Measurements from ENCODE around the gene SUGCT. TPM values are rescaled to one million over a fixed set of nuclear protein-coding genes. Genes with fewer than 3 reads are reported as not detected.

SUGCT gene
- total RNA-seq, 2 experiments from 2014 or later = 0.95 to 1.2 TPM

- intact Hi-C loops (cut with DNase I, micrococcal nuclease) = no loop called here
- DNase-seq (no peak), ATAC-seq (ENCODE audit: poor library complexity) (no peak)
- Histone ChIP-seq H3K27me3 (ENCODE audit: control insufficient read depth in 1 of 2, insufficient read depth in 2 of 2, low read length in 2 of 2) (no peaks in the 10 kb centered on the region), H3K4me1 (ENCODE audit: insufficient read depth, low read length) (no peaks in the 10 kb centered on the region), H3K27ac (ENCODE audit: low read depth in 1 of 2, low read length in 2 of 2) (no peak overlapping the region), H3K4me3 (ENCODE audit: low read length) (no peak overlapping the region), H3K9me3 (ENCODE audit: control insufficient read depth in 1 of 2, insufficient read depth in 1 of 2, low read length in 2 of 2) (no peaks in the 10 kb centered on the region), H3K36me3 (ENCODE audit: insufficient read depth, low read length) (no peaks in the 10 kb centered on the region)
- no peaks in the 10 kb centered on the region for H3K9me3 Mint-ChIP-seq
- no peaks in the 10 kb centered on the region for H3K27me3 Mint-ChIP-seq
- POLR2A ChIA-PET = no interaction called here
- H3K4me3 Mint-ChIP-seq = no peak overlapping the region
- no peak overlapping the region for H3K27ac Mint-ChIP-seq
- TF ChIP-seq CTCF (IDR thresholded peaks at IDR 0.05) = no peak
- H3K36me3 Mint-ChIP-seq (ENCODE audit: low read depth) = no peaks in the 10 kb centered on the region
- no peaks in the 10 kb centered on the region for H3K4me1 Mint-ChIP-seq (ENCODE audit: low read depth)
- CTCF ChIA-PET = no interaction called here
Observed at GRCh38 chr7:40482845-40483244, 348.0 kb downstream of the SUGCT start.

- TF ChIP-seq CTCF (IDR thresholded peaks at IDR 0.05) = no peak
- H3K4me1 ChIP-seq (ENCODE audit: insufficient read depth, low read length) = no peaks in the 10 kb centered on the region
- CTCF ChIA-PET = no interaction called here
- Mint-ChIP-seq H3K27me3 (no peaks in the 10 kb centered on the region), H3K4me3 (no peak overlapping the region), H3K36me3 (ENCODE audit: low read depth) (no peaks in the 10 kb centered on the region), H3K9me3 (no peaks in the 10 kb centered on the region), H3K4me1 (ENCODE audit: low read depth) (no peaks in the 10 kb centered on the region), H3K27ac (no peak overlapping the region)
- H3K27ac ChIP-seq (ENCODE audit: low read depth in 1 of 2, low read length in 2 of 2) = no peak overlapping the region
- no peaks in the 10 kb centered on the region for H3K9me3 ChIP-seq (ENCODE audit: control insufficient read depth in 1 of 2, insufficient read depth in 1 of 2, low read length in 2 of 2)
- H3K27me3 ChIP-seq (ENCODE audit: control insufficient read depth in 1 of 2, insufficient read depth in 2 of 2, low read length in 2 of 2) = no peaks in the 10 kb centered on the region
- DNase-seq (no peak), ATAC-seq (ENCODE audit: poor library complexity) (no peak)
- intact Hi-C loops (cut with DNase I, micrococcal nuclease) = no loop called here
- no peak overlapping the region for H3K4me3 ChIP-seq (ENCODE audit: low read length)
- POLR2A ChIA-PET = no interaction called here
- H3K36me3 ChIP-seq (ENCODE audit: insufficient read depth, low read length) = no peaks in the 10 kb centered on the region
Observed at GRCh38 chr7:40483630-40484029, 348.8 kb downstream of the SUGCT start.

GRCh38 chr7:40489844-40490602 is 355.2 kb downstream of the SUGCT start:
- no peak overlapping the region for H3K27ac Mint-ChIP-seq
- H3K4me1 ChIP-seq (ENCODE audit: insufficient read depth, low read length) = no peaks in the 10 kb centered on the region
- no peak for DNase-seq
- no peak overlapping the region for H3K4me3 Mint-ChIP-seq
- H3K27me3 Mint-ChIP-seq = no peaks in the 10 kb centered on the region
- no peaks in the 10 kb centered on the region for H3K9me3 ChIP-seq (ENCODE audit: control insufficient read depth in 1 of 2, insufficient read depth in 1 of 2, low read length in 2 of 2)
- no peaks in the 10 kb centered on the region for H3K36me3 Mint-ChIP-seq (ENCODE audit: low read depth)
- H3K9me3 Mint-ChIP-seq = peaks cover 3% of the 10 kb centered on the region
- ATAC-seq (ENCODE audit: poor library complexity) = no peak
- no peaks in the 10 kb centered on the region for H3K36me3 ChIP-seq (ENCODE audit: insufficient read depth, low read length)
- H3K4me3 ChIP-seq (ENCODE audit: low read length) = no peak overlapping the region
- TF ChIP-seq CTCF (IDR thresholded peaks at IDR 0.05) = no peak
- H3K27me3 ChIP-seq (ENCODE audit: control insufficient read depth in 1 of 2, insufficient read depth in 2 of 2, low read length in 2 of 2) = no peaks in the 10 kb centered on the region
- CTCF ChIA-PET = no interaction called here
- no peak overlapping the region for H3K27ac ChIP-seq (ENCODE audit: low read depth in 1 of 2, low read length in 2 of 2)
- intact Hi-C loops (cut with DNase I, micrococcal nuclease) = no loop called here
- no peaks in the 10 kb centered on the region for H3K4me1 Mint-ChIP-seq (ENCODE audit: low read depth)
- POLR2A ChIA-PET = no interaction called here
